Spleen (tissue), 7 donors: ENCODE measurements around the gene RGS2.

Experiments used
- POLR2AphosphoS5 ChIP-seq, 3 donors: sonication (generic); formaldehyde crosslinking; IDR thresholded peaks; one replicate each; pipeline ENCODE4 v1.5.1; 2017; ENCODE audit warnings: antibody characterized with exemption in 3 of 3
- TF ChIP-seq, protein P1 (sequence below), 11 experiments: fragments of 200-600 bp in 7 of 11; fragments of 450-650 bp in 4 of 11; sonication (generic) in 4 of 11; IDR thresholded peaks in 8 of 11; conservative IDR thresholded peaks in 3 of 11; 1 replicate in 7 of 11; 2 replicates in 4 of 11; pipeline versions ENCODE4 v1.4.0 to v1.8.0; 2016 to 2021; ENCODE audit warnings: antibody characterized with exemption in 11 of 11, inconsistent platforms in 4 of 11, mild to moderate bottlenecking in 1 of 11
- donor health status: DM: no; HTN: no; CAD: no; lungs with moderate emphysema.
- donor health status: DM: no; HTN: no; CAD: no.
- donor health status: DM: no; HTN: no; CAD: no.

DNA sequence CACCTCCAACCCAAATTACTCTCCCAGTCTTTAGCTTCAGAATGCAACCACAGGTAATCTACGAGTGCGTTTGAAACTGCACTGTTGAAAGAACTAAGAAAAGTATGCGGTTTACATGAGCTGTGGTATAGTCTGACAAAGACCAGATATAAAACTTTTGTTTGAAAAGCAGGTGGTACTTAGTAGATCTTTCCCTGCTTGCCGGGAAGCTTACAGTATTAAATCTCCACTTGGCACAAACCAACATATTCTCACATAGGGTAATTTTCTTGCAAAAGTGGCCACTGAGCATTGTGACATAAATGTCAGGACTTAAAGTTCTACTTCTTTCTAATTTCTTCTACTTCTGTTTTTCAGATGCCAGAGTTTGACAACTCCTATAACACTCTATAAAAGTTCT, 8.4 kb downstream of the RGS2 start:
- TF ChIP-seq, protein P1, sequence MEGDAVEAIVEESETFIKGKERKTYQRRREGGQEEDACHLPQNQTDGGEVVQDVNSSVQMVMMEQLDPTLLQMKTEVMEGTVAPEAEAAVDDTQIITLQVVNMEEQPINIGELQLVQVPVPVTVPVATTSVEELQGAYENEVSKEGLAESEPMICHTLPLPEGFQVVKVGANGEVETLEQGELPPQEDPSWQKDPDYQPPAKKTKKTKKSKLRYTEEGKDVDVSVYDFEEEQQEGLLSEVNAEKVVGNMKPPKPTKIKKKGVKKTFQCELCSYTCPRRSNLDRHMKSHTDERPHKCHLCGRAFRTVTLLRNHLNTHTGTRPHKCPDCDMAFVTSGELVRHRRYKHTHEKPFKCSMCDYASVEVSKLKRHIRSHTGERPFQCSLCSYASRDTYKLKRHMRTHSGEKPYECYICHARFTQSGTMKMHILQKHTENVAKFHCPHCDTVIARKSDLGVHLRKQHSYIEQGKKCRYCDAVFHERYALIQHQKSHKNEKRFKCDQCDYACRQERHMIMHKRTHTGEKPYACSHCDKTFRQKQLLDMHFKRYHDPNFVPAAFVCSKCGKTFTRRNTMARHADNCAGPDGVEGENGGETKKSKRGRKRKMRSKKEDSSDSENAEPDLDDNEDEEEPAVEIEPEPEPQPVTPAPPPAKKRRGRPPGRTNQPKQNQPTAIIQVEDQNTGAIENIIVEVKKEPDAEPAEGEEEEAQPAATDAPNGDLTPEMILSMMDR (IDR thresholded peaks at IDR 0.05 in 8 of 11, conservative IDR thresholded peaks at IDR 0.05 in 3 of 11), result no peak
- TF ChIP-seq POLR2AphosphoS5 (IDR thresholded peaks at IDR 0.05), result no peak
